Measurements from ENCODE around the gene THAP8. TPM values are rescaled to one million over a fixed set of nuclear protein-coding genes. Genes with fewer than 3 reads are reported as not detected.

The THAP8 gene
- total and polyA plus RNA-seq, 2 of the 13 experiments (the other 11 are each of a cell fraction or from before 2014, with no cell fraction given): 1.7 to 3.7 TPM

GRCh38 chr19:36067681-36068080 lies 13.6 kb upstream of the THAP8 start:
- DNase-seq (ENCODE audit: low spot score) (no peak), ATAC-seq (no peak), FAIRE-seq (no peak)
- intact Hi-C loops (cut with micrococcal nuclease; ENCODE audit: unreplicated experiment) (no loop called here), in situ Hi-C loops (cut with HindIII; ENCODE audit: extremely low pct_ligation_motif_present, low pct_unique_long_range_greater_than_20kb) (no loop called here)
- Histone ChIP-seq H3K4me1 (ENCODE audit: insufficient read depth, low read length) (no peaks in the 10 kb centered on the region), H3K27ac (ENCODE audit: extremely low read length, insufficient read depth, low read length) (no peak overlapping the region), H3K79me2 (ENCODE audit: insufficient read depth, low read length) (peaks cover 2% of the 10 kb centered on the region), H3K9me3 (ENCODE audit: low read length) (no peaks in the 10 kb centered on the region), H2AFZ (ENCODE audit: low read length) (no peak overlapping the region), H3K27me3 (ENCODE audit: control insufficient read depth in 1 of 2, insufficient read depth in 2 of 2, low read length in 2 of 2) (no peaks in the 10 kb centered on the region), H3K4me3 (replicated peaks in 1 of 3; ENCODE audit: insufficient read depth in 1 of 3, low read depth in 2 of 3, low read length in 3 of 3) (no peak overlapping the region), H3K36me3 (replicated peaks in 1 of 2; ENCODE audit: control insufficient read depth in 1 of 2, insufficient read depth in 2 of 2, low read length in 2 of 2) (peaks cover 19 to 60% of the 10 kb centered on the region in 2 experiments), H3K9ac (ENCODE audit: insufficient read depth, low read depth, low read length) (no peak overlapping the region), H3K4me2 (ENCODE audit: low read depth, low read length) (no peak overlapping the region), H4K20me1 (ENCODE audit: insufficient read depth, low read length) (no peaks in the 10 kb centered on the region)
- ChIA-PET CTCF (ENCODE audit: low intra/inter-chr PET ratio, low total read pairs) (no interaction called here), POLR2A (no interaction called here)
- BruUV-seq (replicated peaks): no TSS peak
- WGBS (ENCODE audit: low lambda C conversion rate): 97% methylated on average over 6 of the region's 11 CpGs
- TF ChIP-seq ZNF121 (CRISPR knock-in tag; IDR thresholded peaks at IDR 0.05) (no peak), ZMYM3 (CRISPR knock-in tag; IDR thresholded peaks at IDR 0.05) (no peak), RFXANK (CRISPR knock-in tag; IDR thresholded peaks at IDR 0.05) (no peak), KMT2B (CRISPR knock-in tag; IDR thresholded peaks at IDR 0.05) (no peak), ZBTB34 (CRISPR knock-in tag; IDR thresholded peaks at IDR 0.05) (no peak), IRF2 (CRISPR knock-in tag; IDR thresholded peaks at IDR 0.05) (no peak), ZNF503 (CRISPR knock-in tag; IDR thresholded peaks at IDR 0.05) (no peak), ZNF510 (CRISPR knock-in tag; IDR thresholded peaks at IDR 0.05; ENCODE audit: low read depth) (no peak), CREB1 (IDR thresholded peaks at IDR 0.05) (no peak), CREB1 (CRISPR knock-in tag; IDR thresholded peaks at IDR 0.05) (no peak)
